Panc1 (cell line): ENCODE data around the gene SETD7. TPM values are rescaled to one million over a fixed set of nuclear protein-coding genes. Genes with fewer than 3 reads are reported as not detected.

Experiments used
- ATAC-seq: fragments of 200-7000 bp; cut with Tn5 transposase; 2 replicates; pipeline ENCODE4 v1.9.1; 2020; ENCODE audit warnings: mild to moderate bottlenecking, moderate library complexity
- BruUV-seq: library from RNA; stranded (reverse); fragments of 400-500 nt; replicated peaks from 2 replicates; lab custom pipeline; 2021; lab: Mats Ljungman, UMichigan
- CTCF ChIA-PET: fragments of 300-600 bp; sonication (Branson Sonifier 250); formaldehyde crosslinking; loops from one replicate; lab custom pipeline; 2022; ENCODE audit warnings: antibody characterized with exemption; lab: Charles Lee
- POLR2A ChIA-PET: fragments of 300-600 bp; sonication (Branson Sonifier 250); formaldehyde crosslinking; loops from one replicate; lab custom pipeline; 2022; ENCODE audit warnings: antibody characterized with exemption; lab: Charles Lee
- DNase-seq: peaks from one replicate; pipeline ENCODE4 v3.0.0-alpha.2; 2010; ENCODE audit warnings: low read depth, low spot score
- H3K27ac ChIP-seq: 2 replicates; pipeline ENCODE4 v1.5.1; 2011; ENCODE audit warnings: mild to moderate bottlenecking, low read length, inconsistent platforms
- H3K27me3 ChIP-seq: fragments of 200-500 bp; sonication (Bioruptor generic); 2 replicates; pipeline ENCODE4 v1.6.0; 2014; ENCODE audit warnings: low read length, inconsistent platforms; ENCODE audit not compliant: control insufficient read depth, insufficient read depth
- H3K36me3 ChIP-seq: fragments of 200-500 bp; sonication (Bioruptor generic); 2 replicates; pipeline ENCODE4 v1.5.1; 2014; ENCODE audit warnings: inconsistent platforms, mild to moderate bottlenecking, low read length, moderate library complexity; ENCODE audit not compliant: control insufficient read depth, insufficient read depth
- H3K4me1 ChIP-seq: 2 replicates; pipeline ENCODE4 v1.5.1; 2011; ENCODE audit warnings: inconsistent platforms, mild to moderate bottlenecking, low read length, moderate library complexity; ENCODE audit not compliant: control insufficient read depth, insufficient read depth
- H3K4me3 ChIP-seq, 2 experiments: 2 replicates each; pipeline ENCODE4 v1.5.1; 2011 to 2012; ENCODE audit warnings: low read depth in 2 of 2, low read length in 2 of 2, mild to moderate bottlenecking in 2 of 2, inconsistent platforms in 1 of 2, moderate library complexity in 1 of 2
- H3K9me3 ChIP-seq: fragments of 200-500 bp; sonication (Bioruptor generic); 2 replicates; pipeline ENCODE4 v1.5.1; 2014; ENCODE audit warnings: low read depth, mild to moderate bottlenecking, inconsistent platforms, low read length, moderate library complexity; ENCODE audit not compliant: control insufficient read depth, insufficient read depth
- CTCF ChIP-seq: fragments of 450-650 bp; IDR thresholded peaks from 2 replicates; pipeline ENCODE4 v1.5.1; 2017; ENCODE audit warnings: mild to moderate bottlenecking
- POLR2AphosphoS5 ChIP-seq: IDR thresholded peaks from 2 replicates; pipeline ENCODE4 v1.6.1; 2012; ENCODE audit warnings: mild to moderate bottlenecking, low read depth, low read length, moderate library complexity
- REST ChIP-seq, 2 experiments: IDR thresholded peaks; 2 replicates each; pipeline ENCODE4 v1.6.1; 2011 to 2012; ENCODE audit warnings: low read depth in 2 of 2, control low read depth in 1 of 2, low read length in 1 of 2, mild to moderate bottlenecking in 1 of 2, moderate library complexity in 1 of 2; ENCODE audit not compliant: insufficient read depth in 1 of 2
- SIN3A ChIP-seq: IDR thresholded peaks from 2 replicates; pipeline ENCODE4 v1.6.1; 2012; ENCODE audit warnings: low read depth, mild to moderate bottlenecking, low read length, moderate library complexity, borderline replicate concordance; ENCODE audit not compliant: insufficient read depth
- TCF7L2 ChIP-seq: IDR thresholded peaks from 2 replicates; pipeline ENCODE4 v1.6.1; 2011; ENCODE audit warnings: mild to moderate bottlenecking, low read depth, low read length, inconsistent platforms
- in situ Hi-C: cut with HindIII; loops from 2 replicates; pipeline ENCODE4 v1.10.0; 2016; ENCODE audit warnings: low sequenced_read_pairs, low pct_unique_long_range_greater_than_20kb
- intact Hi-C: fragments of 100-400 bp; cut with micrococcal nuclease; formaldehyde crosslinking; loops from one replicate; pipeline ENCODE4 v1.10.0; 2022; ENCODE audit not compliant: unreplicated experiment
- total RNA-seq: library from RNA; stranded (reverse); gene quantifications from one replicate; pipeline ENCODE4 v1.2.1, GENCODE V29; 2021; ENCODE audit not compliant: unreplicated experiment

SETD7 gene
- total RNA-seq, 1 experiment from 2014 or later, result 24.8 TPM

- ChIA-PET CTCF (interaction anchor here (0.5 to 1.4 kb wide), 8 partner anchors 12 to 95 kb away, joined by 3 to 18 read pairs (median 6); no protein-coding TSS in a partner anchor), POLR2A (no interaction called here)
- ATAC-seq (peak; percentile 75; the same call in 1 of the 2 replicates), DNase-seq (no peak)
- H3K4me1 ChIP-seq, result peaks cover 6% of the 10 kb centered on the region; the same call in 1 of the 2 replicates
- no TSS peak for BruUV-seq
- H3K27ac ChIP-seq, result no peak overlapping the region
- TF ChIP-seq CTCF (peak; percentile 67), TCF7L2 (no peak)
- intact Hi-C loops (loop anchor here (1.0 kb wide), 1 partner anchor 48 kb away; no protein-coding TSS in a partner anchor), in situ Hi-C loops (no loop called here)
- H3K27me3 ChIP-seq, result no peaks in the 10 kb centered on the region
- no peak overlapping the region for H3K4me3 ChIP-seq
- no peaks in the 10 kb centered on the region for H3K9me3 ChIP-seq
- H3K36me3 ChIP-seq, result no peaks in the 10 kb centered on the region
Measured at GRCh38 chr4:139603576-139604410, 47.8 kb upstream of the SETD7 start.

GRCh38 chr4:139602776-139603360, 46.8 kb upstream of the SETD7 start:
- in situ Hi-C loops (no loop called here), intact Hi-C loops (loop anchor here (1.0 kb wide), 1 partner anchor 48 kb away; no protein-coding TSS in a partner anchor)
- ChIA-PET POLR2A (no interaction called here), CTCF (interaction anchor here (0.5 to 1.4 kb wide), 7 partner anchors 13 to 54 kb away, joined by 3 to 18 read pairs (median 5); no protein-coding TSS in a partner anchor)
- TF ChIP-seq SIN3A, result no peak
- no peak for TF ChIP-seq CTCF
- TF ChIP-seq POLR2AphosphoS5, result no peak
- TF ChIP-seq TCF7L2, result no peak
- no peak for TF ChIP-seq REST (IDR thresholded peaks at IDR 0.05; ENCODE audit: insufficient read depth in 1 of 2, low read depth in 2 of 2, low read length in 1 of 2)
- Histone ChIP-seq H3K9me3 (no peaks in the 10 kb centered on the region), H3K4me1 (peaks cover 6% of the 10 kb centered on the region; the same call in 1 of the 2 replicates), H3K36me3 (no peaks in the 10 kb centered on the region), H3K27me3 (no peaks in the 10 kb centered on the region), H3K4me3 (no peak overlapping the region), H3K27ac (no peak overlapping the region)
- ATAC-seq, result no peak
- DNase-seq, result no peak
- no TSS peak for BruUV-seq
